ENCODE results near the gene HOXB9. TPM values are rescaled to one million over a fixed set of nuclear protein-coding genes. Genes with fewer than 3 reads are reported as not detected.
A peak's percentile ranks its signal among the peaks of the same experiment; 100 is the strongest.

Gene HOXB9
- total and polyA plus RNA-seq, 9 of the 15 experiments (the other 6 are each of a cell fraction or from before 2014, with no cell fraction given), result 3.1 to 196 (median 77.6) TPM

DNA sequence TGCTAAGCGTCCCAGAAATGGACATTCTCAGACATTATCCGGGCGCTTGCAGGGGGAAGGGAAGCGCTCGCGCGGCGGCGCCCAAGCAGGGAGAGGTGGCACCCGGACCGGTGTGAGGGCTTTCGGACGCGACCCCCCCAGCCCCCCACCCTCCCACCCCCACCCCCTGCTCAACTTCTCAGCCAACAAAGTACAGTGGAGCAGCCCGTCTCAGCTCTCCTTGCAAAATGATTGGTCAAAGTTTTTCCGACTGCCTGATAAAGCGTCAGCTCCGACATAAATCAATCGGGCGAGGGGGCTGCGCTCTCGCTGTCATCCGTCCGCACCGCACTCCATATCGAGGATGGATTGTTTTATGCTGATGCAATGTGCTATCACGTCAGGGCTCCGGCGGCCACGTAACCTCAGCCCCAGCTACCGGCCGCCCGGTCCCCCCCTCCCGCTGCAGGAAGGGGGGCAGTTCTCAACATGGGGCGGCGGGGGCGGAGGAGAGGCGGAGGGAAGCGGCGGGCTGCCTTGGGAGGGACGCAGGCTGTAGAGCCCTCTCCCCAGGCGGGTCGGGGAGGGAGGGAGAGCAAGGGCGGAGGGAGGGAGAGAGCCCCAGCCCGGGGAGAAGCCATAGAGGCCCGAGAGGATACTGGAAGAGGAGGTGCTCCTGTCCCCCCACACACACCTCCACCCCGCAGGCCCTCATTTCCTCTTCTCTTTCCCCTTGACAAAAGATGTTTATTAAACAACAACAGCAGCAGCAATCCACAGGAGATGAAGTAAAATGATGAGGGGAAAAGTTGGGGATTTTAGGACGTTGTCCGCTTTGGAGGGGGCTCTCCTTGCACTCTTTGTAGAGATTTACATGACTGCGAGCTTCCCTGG, at the start of gene HOXB9 (continued):
- TF ChIP-seq, protein P1, sequence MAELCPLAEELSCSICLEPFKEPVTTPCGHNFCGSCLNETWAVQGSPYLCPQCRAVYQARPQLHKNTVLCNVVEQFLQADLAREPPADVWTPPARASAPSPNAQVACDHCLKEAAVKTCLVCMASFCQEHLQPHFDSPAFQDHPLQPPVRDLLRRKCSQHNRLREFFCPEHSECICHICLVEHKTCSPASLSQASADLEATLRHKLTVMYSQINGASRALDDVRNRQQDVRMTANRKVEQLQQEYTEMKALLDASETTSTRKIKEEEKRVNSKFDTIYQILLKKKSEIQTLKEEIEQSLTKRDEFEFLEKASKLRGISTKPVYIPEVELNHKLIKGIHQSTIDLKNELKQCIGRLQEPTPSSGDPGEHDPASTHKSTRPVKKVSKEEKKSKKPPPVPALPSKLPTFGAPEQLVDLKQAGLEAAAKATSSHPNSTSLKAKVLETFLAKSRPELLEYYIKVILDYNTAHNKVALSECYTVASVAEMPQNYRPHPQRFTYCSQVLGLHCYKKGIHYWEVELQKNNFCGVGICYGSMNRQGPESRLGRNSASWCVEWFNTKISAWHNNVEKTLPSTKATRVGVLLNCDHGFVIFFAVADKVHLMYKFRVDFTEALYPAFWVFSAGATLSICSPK (IDR thresholded peaks at IDR 0.05; ENCODE audit: borderline replicate concordance), result no peak
- TF ChIP-seq ASH1L (IDR thresholded peaks at IDR 0.05; ENCODE audit: borderline replicate concordance, low read depth, partially characterized antibody) (no peak), ZBTB40 (IDR thresholded peaks at IDR 0.05) (peak; percentile 18; the same call in 1 of the 2 replicates), ZBTB40 (CRISPR knock-in tag; IDR thresholded peaks at IDR 0.05) (no peak), SMARCB1 (IDR thresholded peaks at IDR 0.05; ENCODE audit: insufficient read length, low read depth) (no peak), SMARCA5 (IDR thresholded peaks at IDR 0.05) (0 out of 2 replicates have a peak, but pooled peaks have one; percentile 47), ETV5 (CRISPR knock-in tag; IDR thresholded peaks at IDR 0.05; ENCODE audit: low read depth) (peak; percentile 89), TSC22D4 (tag; IDR thresholded peaks at IDR 0.05) (no peak), RBM15 (IDR thresholded peaks at IDR 0.05; ENCODE audit: insufficient read depth, low read length) (no peak), BRF1 (IDR thresholded peaks at IDR 0.05; ENCODE audit: borderline replicate concordance, extremely low read depth, insufficient read length) (no peak), TCF7 (IDR thresholded peaks at IDR 0.05; ENCODE audit: borderline replicate concordance) (no peak), DPF2 (IDR thresholded peaks at IDR 0.05) (peak; percentile 86)
- TF ChIP-seq, protein P2, sequence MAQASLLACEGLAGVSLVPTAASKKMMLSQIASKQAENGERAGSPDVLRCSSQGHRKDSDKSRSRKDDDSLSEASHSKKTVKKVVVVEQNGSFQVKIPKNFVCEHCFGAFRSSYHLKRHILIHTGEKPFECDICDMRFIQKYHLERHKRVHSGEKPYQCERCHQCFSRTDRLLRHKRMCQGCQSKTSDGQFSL (CRISPR knock-in tag; IDR thresholded peaks at IDR 0.05), result peak; percentile 86
- TF ChIP-seq, protein P2 (tag; IDR thresholded peaks at IDR 0.05), result peak in 1 of 2 experiments; percentile 87; a peak in 2 of 4 replicates

Measured in K562 (cell line).